H9 (cell line): ENCODE results near the gene PRMT7. TPM values are rescaled to one million over a fixed set of nuclear protein-coding genes. Genes with fewer than 3 reads are reported as not detected.

Experiments used
- DNase-seq: peaks from one replicate; pipeline ENCODE4 v3.0.0-alpha.2; 2017
- H2AFZ ChIP-seq: one replicate; pipeline ENCODE4 v1.6.1; 2013; ENCODE audit warnings: mild to moderate bottlenecking, low read length, control low read depth, moderate library complexity
- H2AK5ac ChIP-seq: 2 replicates; pipeline ENCODE4 v1.6.1; 2013; ENCODE audit warnings: low read length, control low read depth, mixed read lengths; ENCODE audit not compliant: insufficient read length
- H2BK120ac ChIP-seq: one replicate; pipeline ENCODE4 v1.6.1; 2013; ENCODE audit warnings: low read depth, mild to moderate bottlenecking, low read length, control low read depth, inconsistent platforms; ENCODE audit not compliant: poor library complexity, severe bottlenecking
- H2BK12ac ChIP-seq: 2 replicates; pipeline ENCODE4 v1.6.1; 2013; ENCODE audit warnings: low read length, control low read depth, mixed read lengths, low read depth; ENCODE audit not compliant: insufficient read length
- H2BK15ac ChIP-seq: 2 replicates; pipeline ENCODE4 v1.6.1; 2013; ENCODE audit warnings: low read depth, low read length, control low read depth
- H2BK20ac ChIP-seq: one replicate; pipeline ENCODE4 v1.6.1; 2013; ENCODE audit warnings: low read depth, mild to moderate bottlenecking, low read length, control low read depth, inconsistent platforms; ENCODE audit not compliant: poor library complexity, severe bottlenecking
- H2BK5ac ChIP-seq: 2 replicates; pipeline ENCODE4 v1.6.1; 2013; ENCODE audit warnings: low read length, control low read depth, mixed read lengths; ENCODE audit not compliant: insufficient read length
- H3K14ac ChIP-seq: 2 replicates; pipeline ENCODE4 v1.6.1; 2013; ENCODE audit warnings: low read length, control low read depth; ENCODE audit not compliant: insufficient read depth
- H3K18ac ChIP-seq: 2 replicates; pipeline ENCODE4 v1.6.1; 2013; ENCODE audit warnings: low read depth, mild to moderate bottlenecking, mixed read lengths, low read length, control low read depth; ENCODE audit not compliant: insufficient read length
- H3K23ac ChIP-seq: 2 replicates; pipeline ENCODE4 v1.6.1; 2013; ENCODE audit warnings: low read length, control low read depth, mixed read lengths, low read depth; ENCODE audit not compliant: insufficient read length
- H3K23me2 ChIP-seq: 2 replicates; pipeline ENCODE4 v1.6.1; 2013; ENCODE audit warnings: low read depth, mild to moderate bottlenecking, mixed read lengths, low read length, control low read depth; ENCODE audit not compliant: insufficient read length, poor library complexity, severe bottlenecking
- H3K27ac ChIP-seq: 2 replicates; pipeline ENCODE4 v1.5.1; 2013; ENCODE audit warnings: low read length, control low read depth, mixed read lengths, low read depth; ENCODE audit not compliant: insufficient read length
- H3K27me3 ChIP-seq: 2 replicates; pipeline ENCODE4 v1.6.1; 2013; ENCODE audit warnings: low read length, control low read depth, inconsistent platforms; ENCODE audit not compliant: insufficient read depth
- H3K4ac ChIP-seq: 2 replicates; pipeline ENCODE4 v1.6.1; 2013; ENCODE audit warnings: low read depth, mild to moderate bottlenecking, control low read depth, inconsistent platforms, low read length, moderate library complexity
- H3K4me1 ChIP-seq: 2 replicates; pipeline ENCODE4 v1.6.1; 2013; ENCODE audit warnings: low read length, control low read depth, inconsistent platforms; ENCODE audit not compliant: insufficient read depth
- H3K4me2 ChIP-seq: 2 replicates; pipeline ENCODE4 v1.6.1; 2013; ENCODE audit warnings: low read length, control low read depth, mixed read lengths; ENCODE audit not compliant: insufficient read length, insufficient read depth
- H3K56ac ChIP-seq: 2 replicates; pipeline ENCODE4 v1.6.1; 2013; ENCODE audit warnings: low read depth, mild to moderate bottlenecking, mixed read lengths, low read length, control low read depth; ENCODE audit not compliant: insufficient read length
- H3K79me1 ChIP-seq: 2 replicates; pipeline ENCODE4 v1.6.1; 2013; ENCODE audit warnings: low read depth, mild to moderate bottlenecking, moderate library complexity, low read length, control low read depth, inconsistent platforms; ENCODE audit not compliant: insufficient read depth, poor library complexity, severe bottlenecking
- H3K79me2 ChIP-seq: 2 replicates; pipeline ENCODE4 v1.6.1; 2013; ENCODE audit warnings: low read length, control low read depth, inconsistent platforms; ENCODE audit not compliant: insufficient read depth
- H3K9ac ChIP-seq: 2 replicates; pipeline ENCODE4 v1.6.1; 2013; ENCODE audit warnings: low read length, control low read depth, mixed read lengths; ENCODE audit not compliant: insufficient read length; ENCODE audit errors: extremely low read depth
- H3K9me3 ChIP-seq: one replicate; pipeline ENCODE4 v1.6.1; 2013; ENCODE audit warnings: low read depth, low read length, inconsistent platforms; ENCODE audit not compliant: control insufficient read depth
- H3T11ph ChIP-seq: one replicate; pipeline ENCODE4 v1.6.1; 2013; ENCODE audit warnings: mild to moderate bottlenecking, low read length, control low read depth, inconsistent platforms
- H4K20me1 ChIP-seq: one replicate; pipeline ENCODE4 v1.6.1; 2013; ENCODE audit not compliant: control insufficient read depth, insufficient read length, insufficient read depth
- H4K5ac ChIP-seq: 2 replicates; pipeline ENCODE4 v1.6.1; 2013; ENCODE audit warnings: low read depth, mild to moderate bottlenecking, mixed read lengths, low read length, control low read depth; ENCODE audit not compliant: insufficient read length
- H4K8ac ChIP-seq: replicated peaks from 2 replicates; pipeline ENCODE4 v1.6.1; 2013; ENCODE audit warnings: low read length, control low read depth, mixed read lengths, low read depth; ENCODE audit not compliant: insufficient read length
- H4K91ac ChIP-seq: 2 replicates; pipeline ENCODE4 v1.6.1; 2013; ENCODE audit warnings: low read depth, mild to moderate bottlenecking, moderate library complexity, mixed read lengths, low read length, control low read depth; ENCODE audit not compliant: insufficient read length
- H3K27ac Mint-ChIP-seq, 3 experiments: 2 replicates in 2 of 3; 3 replicates in 1 of 3; pipeline ENCODE4 v1.8.0; 2020 to 2021; ENCODE audit warnings: mixed read lengths in 3 of 3, mild to moderate bottlenecking in 1 of 3, moderate library complexity in 1 of 3
- H3K27me3 Mint-ChIP-seq: 2 replicates; pipeline ENCODE4 v1.8.0; 2021; ENCODE audit warnings: low read depth, mild to moderate bottlenecking, moderate library complexity, mixed read lengths
- H3K36me3 Mint-ChIP-seq, 3 experiments: 2 replicates in 2 of 3; 3 replicates in 1 of 3; pipeline ENCODE4 v1.8.0; 2020 to 2021; ENCODE audit warnings: low read depth in 3 of 3, mixed read lengths in 3 of 3; ENCODE audit not compliant: insufficient read depth in 1 of 3
- H3K4me1 Mint-ChIP-seq, 2 experiments: 2 replicates each; pipeline ENCODE4 v1.8.0; 2020; ENCODE audit warnings: mixed read lengths in 2 of 2
- H3K4me3 Mint-ChIP-seq, 2 experiments: 2 replicates in 1 of 2; 3 replicates in 1 of 2; pipeline ENCODE4 v1.8.0; 2020 to 2021; ENCODE audit warnings: mild to moderate bottlenecking in 2 of 2, mixed read lengths in 2 of 2, moderate library complexity in 1 of 2
- H3K9me3 Mint-ChIP-seq, 2 experiments: 2 replicates in 1 of 2; 3 replicates in 1 of 2; pipeline ENCODE4 v1.8.0; 2020; ENCODE audit warnings: mild to moderate bottlenecking in 2 of 2, mixed read lengths in 2 of 2, moderate library complexity in 1 of 2
- CTCF ChIP-seq: fragments of 200-600 bp; sonication (generic); conservative IDR thresholded peaks from 3 replicates; pipeline ENCODE4 v1.8.0; 2021; ENCODE audit warnings: antibody characterized with exemption, mild to moderate bottlenecking
- WGBS: extraction: QIAGEN DNeasy Blood & Tissue Kit; methylation state at CpG from one replicate; pipeline ENCODE4 v1.1.7; 2013; ENCODE audit warnings: missing lambda C conversion rate, low lambda C conversion rate, mixed read lengths; ENCODE audit not compliant: insufficient read length; ENCODE audit errors: extremely low coverage; 5-methylcytosine and 5-hydroxymethylcytosine counted together
- total RNA-seq: library from RNA; stranded (reverse); gene quantifications from 2 replicates; pipeline ENCODE4 v1.2.1, GENCODE V29; 2021

Gene PRMT7
- total RNA-seq, 1 experiment from 2014 or later, result 56.6 TPM

GRCh38 chr16:68382296-68382718, 71.5 kb downstream of the PRMT7 start:
- H4K5ac ChIP-seq, result no peak overlapping the region
- no peak overlapping the region for H3K27ac ChIP-seq
- H3K18ac ChIP-seq, result no peak overlapping the region
- H3T11ph ChIP-seq, result no peak overlapping the region
- peak overlapping the region in 1 of 3 experiments; percentile 73; a peak in 1 of 7 replicates for H3K27ac Mint-ChIP-seq
- H3K4me1 Mint-ChIP-seq, result peaks cover 42 to 44% of the 10 kb centered on the region in 2 experiments
- H3K9me3 ChIP-seq, result no peaks in the 10 kb centered on the region
- H4K20me1 ChIP-seq, result no peaks in the 10 kb centered on the region
- H3K4me3 Mint-ChIP-seq, result no peak overlapping the region
- H2BK12ac ChIP-seq, result no peak overlapping the region
- no peak overlapping the region for H3K56ac ChIP-seq
- no peaks in the 10 kb centered on the region; a peak in 1 of 5 replicates for H3K9me3 Mint-ChIP-seq
- no peak overlapping the region for H3K9ac ChIP-seq
- no peak overlapping the region for H2BK5ac ChIP-seq
- no peaks in the 10 kb centered on the region for H3K23me2 ChIP-seq
- no peak overlapping the region for H4K8ac ChIP-seq
- peak; percentile 70 for TF ChIP-seq CTCF
- no peaks in the 10 kb centered on the region for H3K79me1 ChIP-seq
- no peak overlapping the region for H2AFZ ChIP-seq
- H2BK20ac ChIP-seq, result no peak overlapping the region
- H3K4ac ChIP-seq, result no peak overlapping the region
- no peaks in the 10 kb centered on the region; a peak in 1 of 7 replicates for H3K36me3 Mint-ChIP-seq
- no peaks in the 10 kb centered on the region for H3K79me2 ChIP-seq
- WGBS, result no CpG with 5 or more reads among the region's 5 CpGs
- H3K27me3 ChIP-seq, result no peaks in the 10 kb centered on the region
- peak; percentile 74 for DNase-seq
- H3K14ac ChIP-seq, result no peak overlapping the region
- H3K23ac ChIP-seq, result no peak overlapping the region
- no peak overlapping the region for H2BK120ac ChIP-seq
- no peak overlapping the region for H2AK5ac ChIP-seq
- peaks cover 11% of the 10 kb centered on the region; the same call in 1 of the 2 replicates for H3K4me1 ChIP-seq
- H4K91ac ChIP-seq, result no peak overlapping the region
- no peak overlapping the region for H3K4me2 ChIP-seq
- peaks cover 9% of the 10 kb centered on the region; the same call in 1 of the 2 replicates for H3K27me3 Mint-ChIP-seq
- H2BK15ac ChIP-seq, result no peak overlapping the region
